H9 (cell line): ENCODE data around the gene CCDC12. TPM values are rescaled to one million over a fixed set of nuclear protein-coding genes. Genes with fewer than 3 reads are reported as not detected.

Source experiments
- DNase-seq: peaks from one replicate; pipeline ENCODE4 v3.0.0-alpha.2; 2017
- H2AFZ ChIP-seq: one replicate; pipeline ENCODE4 v1.6.1; 2013; ENCODE audit warnings: mild to moderate bottlenecking, low read length, control low read depth, moderate library complexity
- H2AK5ac ChIP-seq: 2 replicates; pipeline ENCODE4 v1.6.1; 2013; ENCODE audit warnings: low read length, control low read depth, mixed read lengths; ENCODE audit not compliant: insufficient read length
- H2BK120ac ChIP-seq: one replicate; pipeline ENCODE4 v1.6.1; 2013; ENCODE audit warnings: low read depth, mild to moderate bottlenecking, low read length, control low read depth, inconsistent platforms; ENCODE audit not compliant: poor library complexity, severe bottlenecking
- H2BK12ac ChIP-seq: 2 replicates; pipeline ENCODE4 v1.6.1; 2013; ENCODE audit warnings: low read length, control low read depth, mixed read lengths, low read depth; ENCODE audit not compliant: insufficient read length
- H2BK15ac ChIP-seq: 2 replicates; pipeline ENCODE4 v1.6.1; 2013; ENCODE audit warnings: low read depth, low read length, control low read depth
- H2BK20ac ChIP-seq: one replicate; pipeline ENCODE4 v1.6.1; 2013; ENCODE audit warnings: low read depth, mild to moderate bottlenecking, low read length, control low read depth, inconsistent platforms; ENCODE audit not compliant: poor library complexity, severe bottlenecking
- H2BK5ac ChIP-seq: 2 replicates; pipeline ENCODE4 v1.6.1; 2013; ENCODE audit warnings: low read length, control low read depth, mixed read lengths; ENCODE audit not compliant: insufficient read length
- H3K14ac ChIP-seq: 2 replicates; pipeline ENCODE4 v1.6.1; 2013; ENCODE audit warnings: low read length, control low read depth; ENCODE audit not compliant: insufficient read depth
- H3K18ac ChIP-seq: 2 replicates; pipeline ENCODE4 v1.6.1; 2013; ENCODE audit warnings: low read depth, mild to moderate bottlenecking, mixed read lengths, low read length, control low read depth; ENCODE audit not compliant: insufficient read length
- H3K23ac ChIP-seq: 2 replicates; pipeline ENCODE4 v1.6.1; 2013; ENCODE audit warnings: low read length, control low read depth, mixed read lengths, low read depth; ENCODE audit not compliant: insufficient read length
- H3K23me2 ChIP-seq: 2 replicates; pipeline ENCODE4 v1.6.1; 2013; ENCODE audit warnings: low read depth, mild to moderate bottlenecking, mixed read lengths, low read length, control low read depth; ENCODE audit not compliant: insufficient read length, poor library complexity, severe bottlenecking
- H3K27ac ChIP-seq: 2 replicates; pipeline ENCODE4 v1.5.1; 2013; ENCODE audit warnings: low read length, control low read depth, mixed read lengths, low read depth; ENCODE audit not compliant: insufficient read length
- H3K27me3 ChIP-seq: 2 replicates; pipeline ENCODE4 v1.6.1; 2013; ENCODE audit warnings: low read length, control low read depth, inconsistent platforms; ENCODE audit not compliant: insufficient read depth
- H3K4ac ChIP-seq: 2 replicates; pipeline ENCODE4 v1.6.1; 2013; ENCODE audit warnings: low read depth, mild to moderate bottlenecking, control low read depth, inconsistent platforms, low read length, moderate library complexity
- H3K4me1 ChIP-seq: 2 replicates; pipeline ENCODE4 v1.6.1; 2013; ENCODE audit warnings: low read length, control low read depth, inconsistent platforms; ENCODE audit not compliant: insufficient read depth
- H3K4me2 ChIP-seq: 2 replicates; pipeline ENCODE4 v1.6.1; 2013; ENCODE audit warnings: low read length, control low read depth, mixed read lengths; ENCODE audit not compliant: insufficient read length, insufficient read depth
- H3K56ac ChIP-seq: 2 replicates; pipeline ENCODE4 v1.6.1; 2013; ENCODE audit warnings: low read depth, mild to moderate bottlenecking, mixed read lengths, low read length, control low read depth; ENCODE audit not compliant: insufficient read length
- H3K79me1 ChIP-seq: 2 replicates; pipeline ENCODE4 v1.6.1; 2013; ENCODE audit warnings: low read depth, mild to moderate bottlenecking, moderate library complexity, low read length, control low read depth, inconsistent platforms; ENCODE audit not compliant: insufficient read depth, poor library complexity, severe bottlenecking
- H3K79me2 ChIP-seq: 2 replicates; pipeline ENCODE4 v1.6.1; 2013; ENCODE audit warnings: low read length, control low read depth, inconsistent platforms; ENCODE audit not compliant: insufficient read depth
- H3K9ac ChIP-seq: 2 replicates; pipeline ENCODE4 v1.6.1; 2013; ENCODE audit warnings: low read length, control low read depth, mixed read lengths; ENCODE audit not compliant: insufficient read length; ENCODE audit errors: extremely low read depth
- H3K9me3 ChIP-seq: one replicate; pipeline ENCODE4 v1.6.1; 2013; ENCODE audit warnings: low read depth, low read length, inconsistent platforms; ENCODE audit not compliant: control insufficient read depth
- H3T11ph ChIP-seq: one replicate; pipeline ENCODE4 v1.6.1; 2013; ENCODE audit warnings: mild to moderate bottlenecking, low read length, control low read depth, inconsistent platforms
- H4K20me1 ChIP-seq: one replicate; pipeline ENCODE4 v1.6.1; 2013; ENCODE audit not compliant: control insufficient read depth, insufficient read length, insufficient read depth
- H4K5ac ChIP-seq: 2 replicates; pipeline ENCODE4 v1.6.1; 2013; ENCODE audit warnings: low read depth, mild to moderate bottlenecking, mixed read lengths, low read length, control low read depth; ENCODE audit not compliant: insufficient read length
- H4K8ac ChIP-seq: replicated peaks from 2 replicates; pipeline ENCODE4 v1.6.1; 2013; ENCODE audit warnings: low read length, control low read depth, mixed read lengths, low read depth; ENCODE audit not compliant: insufficient read length
- H4K91ac ChIP-seq: 2 replicates; pipeline ENCODE4 v1.6.1; 2013; ENCODE audit warnings: low read depth, mild to moderate bottlenecking, moderate library complexity, mixed read lengths, low read length, control low read depth; ENCODE audit not compliant: insufficient read length
- H3K27ac Mint-ChIP-seq, 3 experiments: 2 replicates in 2 of 3; 3 replicates in 1 of 3; pipeline ENCODE4 v1.8.0; 2020 to 2021; ENCODE audit warnings: mixed read lengths in 3 of 3, mild to moderate bottlenecking in 1 of 3, moderate library complexity in 1 of 3
- H3K27me3 Mint-ChIP-seq: 2 replicates; pipeline ENCODE4 v1.8.0; 2021; ENCODE audit warnings: low read depth, mild to moderate bottlenecking, moderate library complexity, mixed read lengths
- H3K36me3 Mint-ChIP-seq, 3 experiments: 2 replicates in 2 of 3; 3 replicates in 1 of 3; pipeline ENCODE4 v1.8.0; 2020 to 2021; ENCODE audit warnings: low read depth in 3 of 3, mixed read lengths in 3 of 3; ENCODE audit not compliant: insufficient read depth in 1 of 3
- H3K4me1 Mint-ChIP-seq, 2 experiments: 2 replicates each; pipeline ENCODE4 v1.8.0; 2020; ENCODE audit warnings: mixed read lengths in 2 of 2
- H3K4me3 Mint-ChIP-seq, 2 experiments: 2 replicates in 1 of 2; 3 replicates in 1 of 2; pipeline ENCODE4 v1.8.0; 2020 to 2021; ENCODE audit warnings: mild to moderate bottlenecking in 2 of 2, mixed read lengths in 2 of 2, moderate library complexity in 1 of 2
- H3K9me3 Mint-ChIP-seq, 2 experiments: 2 replicates in 1 of 2; 3 replicates in 1 of 2; pipeline ENCODE4 v1.8.0; 2020; ENCODE audit warnings: mild to moderate bottlenecking in 2 of 2, mixed read lengths in 2 of 2, moderate library complexity in 1 of 2
- WGBS: extraction: QIAGEN DNeasy Blood & Tissue Kit; methylation state at CpG from one replicate; pipeline ENCODE4 v1.1.7; 2013; ENCODE audit warnings: missing lambda C conversion rate, low lambda C conversion rate, mixed read lengths; ENCODE audit not compliant: insufficient read length; ENCODE audit errors: extremely low coverage; 5-methylcytosine and 5-hydroxymethylcytosine counted together
- total RNA-seq: library from RNA; stranded (reverse); gene quantifications from 2 replicates; pipeline ENCODE4 v1.2.1, GENCODE V29; 2021
- TF ChIP-seq, protein P1 (sequence below): fragments of 200-600 bp; sonication (generic); conservative IDR thresholded peaks from 3 replicates; pipeline ENCODE4 v1.8.0; 2021; ENCODE audit warnings: antibody characterized with exemption, mild to moderate bottlenecking

Gene CCDC12
- total RNA-seq, 1 experiment from 2014 or later = 54.0 TPM

GRCh38 chr3:46905213-46905560 lies 71.4 kb downstream of the CCDC12 start:
- Histone ChIP-seq H3K18ac (no peak overlapping the region), H3K23me2 (no peaks in the 10 kb centered on the region), H3K27ac (no peak overlapping the region), H3K79me1 (no peaks in the 10 kb centered on the region), H2BK120ac (no peak overlapping the region), H2BK15ac (no peak overlapping the region), H3K56ac (no peak overlapping the region), H2BK5ac (no peak overlapping the region), H3K23ac (no peak overlapping the region), H2AK5ac (no peak overlapping the region), H3K9me3 (no peaks in the 10 kb centered on the region), H3K79me2 (no peaks in the 10 kb centered on the region), H3T11ph (no peak overlapping the region), H3K4me1 (no peaks in the 10 kb centered on the region), H4K8ac (no peak overlapping the region), H2BK20ac (no peak overlapping the region), H2BK12ac (no peak overlapping the region), H2AFZ (no peak overlapping the region), H3K4ac (no peak overlapping the region), H3K14ac (no peak overlapping the region), H3K27me3 (no peaks in the 10 kb centered on the region; the same call in 1 of the 2 replicates), H4K20me1 (no peaks in the 10 kb centered on the region), H3K4me2 (no peak overlapping the region), H3K9ac (no peak overlapping the region), H4K5ac (no peak overlapping the region), H4K91ac (no peak overlapping the region)
- H3K9me3 Mint-ChIP-seq = no peaks in the 10 kb centered on the region
- H3K27ac Mint-ChIP-seq = no peak overlapping the region
- DNase-seq = no peak
- WGBS = no CpG with 5 or more reads among the region's 3 CpGs
- H3K4me1 Mint-ChIP-seq = peaks cover 3 to 5% of the 10 kb centered on the region in 2 experiments; a peak in 3 of 4 replicates
- TF ChIP-seq, protein P1, sequence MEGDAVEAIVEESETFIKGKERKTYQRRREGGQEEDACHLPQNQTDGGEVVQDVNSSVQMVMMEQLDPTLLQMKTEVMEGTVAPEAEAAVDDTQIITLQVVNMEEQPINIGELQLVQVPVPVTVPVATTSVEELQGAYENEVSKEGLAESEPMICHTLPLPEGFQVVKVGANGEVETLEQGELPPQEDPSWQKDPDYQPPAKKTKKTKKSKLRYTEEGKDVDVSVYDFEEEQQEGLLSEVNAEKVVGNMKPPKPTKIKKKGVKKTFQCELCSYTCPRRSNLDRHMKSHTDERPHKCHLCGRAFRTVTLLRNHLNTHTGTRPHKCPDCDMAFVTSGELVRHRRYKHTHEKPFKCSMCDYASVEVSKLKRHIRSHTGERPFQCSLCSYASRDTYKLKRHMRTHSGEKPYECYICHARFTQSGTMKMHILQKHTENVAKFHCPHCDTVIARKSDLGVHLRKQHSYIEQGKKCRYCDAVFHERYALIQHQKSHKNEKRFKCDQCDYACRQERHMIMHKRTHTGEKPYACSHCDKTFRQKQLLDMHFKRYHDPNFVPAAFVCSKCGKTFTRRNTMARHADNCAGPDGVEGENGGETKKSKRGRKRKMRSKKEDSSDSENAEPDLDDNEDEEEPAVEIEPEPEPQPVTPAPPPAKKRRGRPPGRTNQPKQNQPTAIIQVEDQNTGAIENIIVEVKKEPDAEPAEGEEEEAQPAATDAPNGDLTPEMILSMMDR = no peak
- H3K27me3 Mint-ChIP-seq = peaks cover 2% of the 10 kb centered on the region; the same call in 1 of the 2 replicates
- no peak overlapping the region for H3K4me3 Mint-ChIP-seq
- H3K36me3 Mint-ChIP-seq = no peaks in the 10 kb centered on the region
